NCI-H2196 treated with DMSO at 0.1 percent for 48 hours (cell line): Measurements from ENCODE around the gene OR2B2.

Experiments
- DNase-seq: peaks from one replicate; lab custom pipeline; 2025; ENCODE audit not compliant: unreplicated experiment; lab: John Stamatoyannopoulos, UW

Gene OR2B2

GRCh38 chr6:27893836-27894807 lies 18.1 kb downstream of the OR2B2 start:
- DNase-seq: peak; percentile 92

- DNase-seq: peak; percentile 94
These were observed 18.9 kb downstream of the OR2B2 start for GRCh38 chr6:27893059-27893835.

- DNase-seq: no peak
These were observed 19.5 kb downstream of the OR2B2 start for GRCh38 chr6:27892649-27893058.

GRCh38 chr6:27891320-27891875 lies 20.8 kb downstream of the OR2B2 start:
- no peak for DNase-seq

GRCh38 chr6:27890445-27891319 lies 21.5 kb downstream of the OR2B2 start:
- no peak for DNase-seq

- DNase-seq: no peak
These were observed 22.4 kb downstream of the OR2B2 start for GRCh38 chr6:27889628-27890444.

- no peak for DNase-seq
These were observed 22.9 kb downstream of the OR2B2 start for GRCh38 chr6:27889275-27889627.

GRCh38 chr6:27888566-27888965 lies 23.6 kb downstream of the OR2B2 start:
- DNase-seq: no peak

- DNase-seq: no peak
These were observed 26.1 kb downstream of the OR2B2 start for GRCh38 chr6:27886073-27886472.

GRCh38 chr6:27883136-27883535 lies 29.1 kb downstream of the OR2B2 start:
- no peak for DNase-seq

- no peak for DNase-seq
These were observed 29.6 kb downstream of the OR2B2 start for GRCh38 chr6:27882624-27883023.

GRCh38 chr6:27879837-27880236 lies 32.4 kb downstream of the OR2B2 start:
- no peak for DNase-seq

GRCh38 chr6:27874016-27874415 lies 38.2 kb downstream of the OR2B2 start:
- no peak for DNase-seq

- no peak for DNase-seq
These were observed 38.9 kb downstream of the OR2B2 start for GRCh38 chr6:27873021-27873940.

GRCh38 chr6:27872642-27873020 lies 39.6 kb downstream of the OR2B2 start:
- no peak for DNase-seq

GRCh38 chr6:27871924-27872638 lies 40.1 kb downstream of the OR2B2 start:
- DNase-seq: peak; percentile 61

GRCh38 chr6:27870291-27870870 lies 41.8 kb downstream of the OR2B2 start:
- no peak for DNase-seq

- DNase-seq: no peak
These were observed 43.9 kb downstream of the OR2B2 start for GRCh38 chr6:27868311-27868710.
